ENCODE measurements around the gene MDK. TPM values are rescaled to one million over a fixed set of nuclear protein-coding genes. Genes with fewer than 3 reads are reported as not detected.

MDK gene
- total and polyA plus RNA-seq, 2 donors (not counting 3 experiments of a cell fraction or from before 2014, with no cell fraction given) = 331 to 893 TPM

DNA sequence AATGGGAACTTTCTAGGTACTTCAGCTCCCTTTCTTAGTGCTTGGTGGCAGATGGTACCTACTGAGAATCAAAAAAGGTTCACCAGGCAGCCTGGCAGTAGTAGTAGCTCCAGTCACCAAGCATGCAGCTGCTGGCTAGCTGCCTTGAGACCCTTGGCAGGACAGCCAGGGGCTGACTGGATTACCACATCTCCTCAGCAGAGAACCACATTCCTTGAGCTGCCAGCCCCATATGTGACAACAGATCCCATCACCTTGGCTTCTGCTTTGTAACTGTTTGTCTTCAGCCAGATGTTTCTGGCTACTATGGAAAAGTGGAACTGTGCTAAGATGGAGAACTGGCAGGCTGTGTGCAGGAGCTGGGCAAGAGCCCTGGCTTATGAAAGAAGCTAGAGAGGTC lies 49.7 kb downstream of the MDK start:
- dilution Hi-C loops (cut with MboI; ENCODE audit: extremely low pct_ligation_motif_present, low sequenced_read_pairs) = no loop called here
- Histone ChIP-seq H3K79me2 (ENCODE audit: control insufficient read depth, insufficient read depth, low read length) (no peaks in the 10 kb centered on the region), H3K4me1 (ENCODE audit: control insufficient read depth, extremely low read depth, insufficient read depth, low read length) (no peaks in the 10 kb centered on the region), H3K27me3 (ENCODE audit: control insufficient read depth in 2 of 2, insufficient read depth in 2 of 2, low read length in 2 of 2) (no peaks in the 10 kb centered on the region), H3K9ac (replicated peaks; ENCODE audit: extremely low read depth, insufficient read depth, low read length) (no peak overlapping the region), H3K4me3 (replicated peaks in 1 of 3; ENCODE audit: insufficient read depth in 1 of 3, low read depth in 1 of 3, low read length in 3 of 3) (no peak overlapping the region), H3K4me2 (ENCODE audit: insufficient read depth, low read length) (no peak overlapping the region), H3K9me1 (replicated peaks; ENCODE audit: control insufficient read depth, extremely low read depth, insufficient read depth, low read length) (no peaks in the 10 kb centered on the region), H2AFZ (ENCODE audit: low read depth, low read length) (no peak overlapping the region), H3K36me3 (ENCODE audit: control insufficient read depth in 2 of 2, extremely low read depth in 1 of 2, insufficient read depth in 2 of 2, low read length in 2 of 2) (peaks cover 7 to 12% of the 10 kb centered on the region in 2 experiments), H4K20me1 (replicated peaks; ENCODE audit: control insufficient read depth, extremely low read depth, insufficient read depth, low read length) (no peaks in the 10 kb centered on the region), H3K27ac (ENCODE audit: insufficient read depth, low read depth, low read length) (no peak overlapping the region), H3K9me3 (replicated peaks; ENCODE audit: control insufficient read depth, insufficient read depth, low read length) (no peaks in the 10 kb centered on the region)
- TF ChIP-seq GATA2 (IDR thresholded peaks at IDR 0.05; ENCODE audit: insufficient read depth, insufficient read length, low read depth, low read length) = no peak
- TF ChIP-seq JUN (IDR thresholded peaks at IDR 0.05; ENCODE audit: borderline replicate concordance, insufficient read depth, insufficient read length, low read depth) = no peak
- TF ChIP-seq, protein P1, sequence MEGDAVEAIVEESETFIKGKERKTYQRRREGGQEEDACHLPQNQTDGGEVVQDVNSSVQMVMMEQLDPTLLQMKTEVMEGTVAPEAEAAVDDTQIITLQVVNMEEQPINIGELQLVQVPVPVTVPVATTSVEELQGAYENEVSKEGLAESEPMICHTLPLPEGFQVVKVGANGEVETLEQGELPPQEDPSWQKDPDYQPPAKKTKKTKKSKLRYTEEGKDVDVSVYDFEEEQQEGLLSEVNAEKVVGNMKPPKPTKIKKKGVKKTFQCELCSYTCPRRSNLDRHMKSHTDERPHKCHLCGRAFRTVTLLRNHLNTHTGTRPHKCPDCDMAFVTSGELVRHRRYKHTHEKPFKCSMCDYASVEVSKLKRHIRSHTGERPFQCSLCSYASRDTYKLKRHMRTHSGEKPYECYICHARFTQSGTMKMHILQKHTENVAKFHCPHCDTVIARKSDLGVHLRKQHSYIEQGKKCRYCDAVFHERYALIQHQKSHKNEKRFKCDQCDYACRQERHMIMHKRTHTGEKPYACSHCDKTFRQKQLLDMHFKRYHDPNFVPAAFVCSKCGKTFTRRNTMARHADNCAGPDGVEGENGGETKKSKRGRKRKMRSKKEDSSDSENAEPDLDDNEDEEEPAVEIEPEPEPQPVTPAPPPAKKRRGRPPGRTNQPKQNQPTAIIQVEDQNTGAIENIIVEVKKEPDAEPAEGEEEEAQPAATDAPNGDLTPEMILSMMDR (IDR thresholded peaks at IDR 0.05; ENCODE audit: extremely low read depth in 1 of 2, insufficient read depth in 1 of 2, low read depth in 1 of 2, low read length in 2 of 2) = no peak
- TF ChIP-seq MAX (IDR thresholded peaks at IDR 0.05; ENCODE audit: insufficient read depth, insufficient read length) = no peak
- no peak for TF ChIP-seq MYC (IDR thresholded peaks at IDR 0.05; ENCODE audit: low read depth, low read length)
- TF ChIP-seq EZH2 (IDR thresholded peaks at IDR 0.05; ENCODE audit: borderline replicate concordance, low read depth, low read length, severe bottlenecking) = no peak
- TF ChIP-seq POLR2A (IDR thresholded peaks at IDR 0.05; ENCODE audit: low read depth, low read length) = no peak
- TF ChIP-seq FOS (IDR thresholded peaks at IDR 0.05; ENCODE audit: borderline replicate concordance, insufficient read depth, low read length) = no peak
- TF ChIP-seq POLR2AphosphoS5 (IDR thresholded peaks at IDR 0.05; ENCODE audit: insufficient read depth, low read depth, low read length) = no peak
- no TSS peak for BruUV-seq (replicated peaks)
- FAIRE-seq (no peak), DNase-seq (ENCODE audit: low read depth, low spot score) (no peak)
- ChIA-PET POLR2A (no interaction called here), CTCF (interaction anchor here (0.8 to 2.5 kb wide), 4 partner anchors 17 to 98 kb away, joined by 3 to 12 read pairs (median 4); no protein-coding TSS in a partner anchor)
- intact Hi-C loops (cut with micrococcal nuclease) = no loop called here

Small RNA genes within 50 kb of the gene (microRNA-seq; reads per million reads assigned to microRNA genes)
- gene MIR4688 (ENCODE audit: borderline number of aligned reads, borderline replicate concordance) = not detected

Small RNA genes within 50 kb of the gene (small RNA-seq; reads per million reads assigned to genes)
- gene MIR4688 (ENCODE audit: insufficient read depth, insufficient read length, low read depth, low replicate concordance) = not detected

Other genes starting within 250 kb of the MDK start
- gene CREB3L1, start 104.0 kb upstream of the MDK start, total RNA-seq = 0.78 and 0.84 TPM in 2 replicates
- 0.22 and 0.23 TPM in 2 replicates for gene CREB3L1, start 104.0 kb upstream of the MDK start, polyA plus RNA-seq
- 87.1 and 88.8 TPM in 2 replicates for gene DGKZ, start 34.2 kb upstream of the MDK start, total RNA-seq
- 127 and 170 TPM in 2 replicates for gene DGKZ, start 34.2 kb upstream of the MDK start, polyA plus RNA-seq
- gene CHRM4, start 10.1 kb downstream of the MDK start, total RNA-seq = 0.22 TPM in 1 of 2 replicates, not detected in the other
- 0.04 and 0.13 TPM in 2 replicates for gene CHRM4, start 10.1 kb downstream of the MDK start, polyA plus RNA-seq
- 26.5 and 32.4 TPM in 2 replicates for gene AMBRA1, start 212.4 kb downstream of the MDK start, total RNA-seq
- 14.4 and 18.4 TPM in 2 replicates for gene AMBRA1, start 212.4 kb downstream of the MDK start, polyA plus RNA-seq
- gene HARBI1, start 235.6 kb downstream of the MDK start, total RNA-seq = 3.2 and 4.7 TPM in 2 replicates
- gene HARBI1, start 235.6 kb downstream of the MDK start, polyA plus RNA-seq = 2.7 and 3.1 TPM in 2 replicates
- 66.5 and 67.3 TPM in 2 replicates for gene ATG13, start 235.9 kb downstream of the MDK start, total RNA-seq
- 60.1 and 71.0 TPM in 2 replicates for gene ATG13, start 235.9 kb downstream of the MDK start, polyA plus RNA-seq